Kidney glomerular epithelial cell (primary cell): ENCODE measurements around the gene TLCD3A.
"Not testable (repeated sequence)": the region's sequence is repeated elsewhere in the genome, so short reads cannot be mapped to it uniquely, and the experiment has no call there.

Source experiments
- DNase-seq: peaks from one replicate; lab custom pipeline; 2025; lab: John Stamatoyannopoulos, UW

TLCD3A gene

DNA sequence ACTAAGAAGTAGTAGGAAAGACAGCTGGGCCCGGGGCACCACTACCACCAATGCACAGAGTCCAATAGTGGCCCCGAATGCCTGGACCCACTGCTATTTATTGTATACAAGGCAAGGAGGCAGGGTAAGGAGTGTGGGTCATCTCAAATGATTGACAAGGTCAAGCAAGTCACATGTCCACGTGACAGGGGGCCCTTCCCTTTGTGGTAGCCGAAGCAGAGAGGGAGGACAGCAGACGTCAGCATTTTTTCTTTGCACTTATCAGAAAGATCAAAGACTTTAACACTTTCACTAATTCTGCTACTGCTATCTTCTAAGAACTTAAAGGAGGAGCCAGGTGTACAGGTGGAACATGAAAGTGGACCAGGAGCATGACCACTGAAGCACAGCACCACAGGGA is 24.3 kb upstream of the TLCD3A start:
- DNase-seq: no peak

DNA sequence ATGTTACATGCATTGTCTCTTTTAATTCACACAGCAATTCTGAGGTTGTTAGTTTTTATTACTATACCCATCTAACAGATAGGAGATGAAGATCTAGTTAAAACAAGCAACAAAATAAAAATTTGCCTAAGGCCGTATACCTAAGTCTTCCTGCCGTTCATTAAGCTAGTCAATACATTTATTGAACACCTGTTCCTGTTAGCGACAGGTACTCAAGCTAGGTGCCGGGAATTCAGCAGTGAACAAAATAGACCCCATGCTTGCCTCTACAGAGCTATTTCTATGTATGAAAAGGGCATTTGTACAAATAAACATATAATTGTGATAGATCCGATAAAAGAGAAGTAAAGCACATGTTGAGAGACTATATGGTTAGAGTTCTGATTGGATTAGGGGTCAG is 14.3 kb upstream of the TLCD3A start:
- DNase-seq: no peak

GRCh38 chr17:720706-721539 is 11.5 kb upstream of the TLCD3A start:
- DNase-seq: no peak

DNA sequence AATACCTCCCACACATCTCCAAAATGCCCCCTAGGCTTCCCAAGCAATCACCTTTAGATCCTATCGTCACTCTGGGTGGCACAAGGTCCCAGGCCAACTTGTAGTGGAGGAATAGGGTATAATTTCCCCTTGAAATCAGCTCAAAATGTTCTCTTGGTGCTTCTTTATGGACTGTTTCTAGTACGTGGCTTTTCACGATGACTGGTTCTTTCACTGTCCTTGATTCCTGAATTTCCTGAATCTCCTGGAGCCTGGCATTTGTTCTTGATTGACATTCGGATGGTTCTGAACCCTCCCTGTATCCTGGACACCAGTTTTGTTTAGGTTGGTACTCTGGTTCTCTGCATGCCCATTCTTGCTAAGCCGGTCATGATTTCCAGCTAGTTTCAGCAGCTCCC is 10.9 kb upstream of the TLCD3A start:
- DNase-seq: no peak

DNA sequence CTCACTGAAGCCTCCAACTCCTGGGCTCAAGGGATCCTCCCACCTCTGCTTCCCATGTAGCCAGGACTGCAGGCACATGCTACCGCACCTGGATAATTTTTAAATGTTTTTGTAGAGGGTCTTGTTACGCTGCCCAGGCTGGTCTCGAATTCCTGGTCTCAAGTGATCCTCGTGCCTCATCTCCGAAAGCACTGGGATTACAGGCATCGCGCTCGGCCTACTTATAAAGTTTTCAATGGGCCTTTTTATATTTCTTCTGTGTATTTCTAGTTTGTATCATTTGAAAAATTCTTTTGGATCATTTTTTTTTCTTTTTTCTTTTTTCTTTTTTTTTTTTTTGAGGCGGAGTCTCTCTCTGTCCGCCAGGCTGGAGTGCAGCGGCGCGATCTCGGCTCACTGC is 7.3 kb upstream of the TLCD3A start:
- DNase-seq: no peak

DNA sequence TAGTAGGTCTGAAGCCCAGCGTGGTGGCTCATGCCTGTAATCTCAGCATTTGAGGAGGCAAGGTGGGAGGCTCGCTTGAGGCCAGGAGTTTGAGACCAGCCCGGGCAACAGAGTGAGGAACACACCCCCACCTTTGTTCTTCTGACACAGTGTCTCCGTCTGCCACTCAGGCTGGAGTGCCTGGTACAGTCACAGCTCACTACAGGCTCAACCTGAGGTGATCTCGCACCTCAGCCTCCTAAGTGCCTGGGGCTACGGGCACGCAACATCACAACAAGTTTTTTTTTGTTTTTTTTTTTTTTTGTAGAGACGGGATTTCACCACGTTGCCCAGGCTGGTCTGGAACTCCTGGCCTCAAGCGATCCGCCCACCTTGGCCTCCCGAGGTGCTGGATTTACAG is 6.7 kb upstream of the TLCD3A start:
- DNase-seq: no peak

DNA sequence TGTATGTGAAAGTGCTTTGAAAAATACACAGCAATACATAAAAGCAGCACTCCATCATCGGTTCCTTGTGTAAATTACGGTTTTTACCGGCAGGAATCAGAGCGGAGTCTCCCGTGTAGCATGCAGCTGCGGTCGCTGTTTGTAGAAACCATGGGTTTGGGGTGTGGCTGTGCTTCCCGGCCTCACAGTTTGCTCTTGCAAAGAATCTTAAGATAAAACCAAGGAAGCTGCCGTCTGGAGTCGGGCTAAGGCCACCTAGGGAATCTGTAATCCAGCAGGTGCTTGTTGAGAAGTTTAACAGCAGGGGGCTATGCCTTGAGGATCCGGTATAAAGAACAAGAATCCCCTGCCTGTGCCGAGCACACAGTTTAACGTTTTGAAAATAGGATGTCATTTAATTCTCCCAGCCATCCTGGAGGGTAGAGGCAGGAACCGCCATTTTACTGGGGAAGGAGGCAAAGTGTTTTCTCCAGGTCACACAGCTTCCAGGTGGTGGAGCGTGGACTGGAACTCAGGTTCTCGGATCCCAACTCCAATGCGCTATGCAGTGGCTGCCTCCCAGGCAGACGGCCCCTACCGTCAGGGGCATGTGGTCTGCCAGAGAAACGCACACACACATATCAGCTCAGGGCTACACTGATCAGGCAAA is 6.0 kb upstream of the TLCD3A start:
- no peak for DNase-seq

- DNase-seq: no peak
Observed at GRCh38 chr17:728911-729310, 3.5 kb upstream of the TLCD3A start.

DNA sequence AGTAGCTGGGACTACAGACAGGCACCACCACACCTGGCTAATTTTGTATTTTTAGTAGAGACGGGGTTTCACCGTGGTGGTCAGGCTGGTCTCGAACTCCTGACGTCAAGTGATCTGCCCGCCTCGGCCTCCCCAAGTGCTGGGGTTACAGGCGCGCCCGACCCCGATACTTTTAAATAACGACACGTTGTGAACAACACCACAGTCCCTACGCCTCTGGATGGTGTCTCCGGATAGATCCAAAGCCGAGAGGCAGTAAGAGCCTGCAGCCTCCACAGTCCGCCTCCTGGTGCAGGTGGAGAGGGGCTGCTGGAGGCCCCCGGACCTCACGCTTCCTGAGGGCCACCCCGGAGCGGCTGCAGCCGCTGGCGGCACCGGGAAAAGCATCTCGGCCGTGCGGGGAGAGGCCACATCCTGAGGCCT is 741 bp upstream of the TLCD3A start:
- no peak for DNase-seq

DNA sequence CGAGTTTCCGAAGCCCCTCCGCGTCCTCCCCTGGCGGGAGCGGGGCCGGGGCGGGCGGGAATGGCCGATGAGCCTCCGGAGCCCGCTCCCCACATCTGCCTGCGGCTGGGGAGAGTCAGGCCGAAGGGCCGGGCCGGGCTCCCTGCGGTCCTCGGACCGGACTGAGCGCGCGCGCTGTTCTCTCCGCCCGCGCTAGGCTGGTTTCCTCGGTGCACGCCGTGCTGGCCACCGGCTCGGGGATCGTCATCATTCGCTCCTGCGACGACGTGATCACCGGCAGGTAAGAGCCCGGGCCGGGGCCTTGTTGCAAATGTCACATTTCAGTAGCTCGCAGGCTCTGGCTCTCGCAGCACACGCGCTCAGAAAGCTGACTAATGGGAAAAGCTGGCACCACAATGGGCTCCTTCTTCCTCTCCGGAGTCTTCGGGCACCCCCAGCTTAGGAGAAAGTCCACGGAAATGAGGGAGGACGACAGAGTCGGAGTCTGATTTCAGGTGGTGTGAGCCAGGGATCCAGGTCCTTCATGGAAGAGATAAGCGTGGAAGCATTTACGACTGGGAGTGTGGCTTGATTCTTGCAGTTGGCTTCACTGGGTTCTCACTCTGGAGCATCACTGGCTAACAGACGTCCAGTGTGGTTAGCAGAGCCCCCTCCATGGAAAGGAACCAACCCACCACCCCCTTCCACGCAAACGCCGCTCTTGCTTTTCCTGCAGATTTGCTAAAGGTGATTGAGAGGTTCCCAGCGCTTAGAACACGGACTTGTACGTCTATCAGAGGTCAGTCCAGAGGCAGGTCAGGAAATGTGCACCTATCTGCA is 715 bp downstream of the TLCD3A start:
- DNase-seq: peak; percentile 46

DNA sequence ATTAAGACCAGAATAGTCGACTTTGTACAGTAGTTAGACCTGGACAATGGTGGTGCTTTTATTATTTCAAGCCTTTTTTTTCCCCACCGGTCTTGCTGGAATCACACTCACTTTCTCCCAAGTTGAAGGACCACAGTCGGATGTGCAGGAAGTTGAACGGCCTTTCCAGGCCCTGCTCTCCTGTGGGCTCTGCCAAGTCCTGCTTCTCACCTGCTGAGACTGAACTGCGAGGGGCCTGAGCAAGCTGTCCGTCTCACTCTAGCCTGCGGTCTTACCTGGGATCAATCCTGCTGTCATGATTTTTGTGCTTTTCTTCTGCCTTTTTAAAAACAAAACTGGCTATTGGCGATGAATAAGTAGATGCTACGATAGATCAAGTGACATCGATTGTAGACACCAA is 1.3 kb downstream of the TLCD3A start:
- no peak for DNase-seq

- no peak for DNase-seq
Observed at GRCh38 chr17:737561-738113, 5.2 kb downstream of the TLCD3A start.

- no peak for DNase-seq
Observed at GRCh38 chr17:740240-741017, 8.0 kb downstream of the TLCD3A start.

DNA sequence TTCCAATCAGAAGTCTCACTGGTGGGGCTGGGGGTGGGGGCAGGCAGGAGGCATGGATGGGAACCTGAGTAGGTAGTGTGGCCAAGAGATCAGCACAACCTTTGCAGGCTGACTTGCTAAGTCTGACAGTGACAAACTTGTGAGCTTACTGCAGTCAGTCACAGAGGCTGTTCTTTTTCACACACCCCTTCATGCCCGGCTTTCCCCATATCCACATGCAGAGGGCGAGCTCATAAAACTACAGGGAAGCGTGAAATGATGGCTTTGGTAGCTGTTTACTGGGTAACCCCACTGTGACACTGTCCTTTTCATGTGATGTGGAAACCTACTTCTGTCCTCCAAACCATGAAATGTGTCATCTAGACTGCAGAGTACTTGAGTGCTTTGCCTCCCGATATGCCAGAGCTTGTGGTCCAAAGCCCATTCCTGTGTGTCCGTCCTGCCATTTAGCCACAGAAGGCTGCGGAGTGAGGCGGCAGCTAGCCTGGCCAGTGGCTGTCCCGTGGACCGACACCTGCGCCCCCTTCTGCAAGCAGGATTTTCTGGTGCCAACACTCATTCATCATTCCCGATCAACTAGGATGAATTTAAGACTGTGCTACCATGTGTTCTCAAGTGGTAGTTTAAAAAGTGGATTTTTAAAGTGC is 9.9 kb downstream of the TLCD3A start:
- no peak for DNase-seq

DNA sequence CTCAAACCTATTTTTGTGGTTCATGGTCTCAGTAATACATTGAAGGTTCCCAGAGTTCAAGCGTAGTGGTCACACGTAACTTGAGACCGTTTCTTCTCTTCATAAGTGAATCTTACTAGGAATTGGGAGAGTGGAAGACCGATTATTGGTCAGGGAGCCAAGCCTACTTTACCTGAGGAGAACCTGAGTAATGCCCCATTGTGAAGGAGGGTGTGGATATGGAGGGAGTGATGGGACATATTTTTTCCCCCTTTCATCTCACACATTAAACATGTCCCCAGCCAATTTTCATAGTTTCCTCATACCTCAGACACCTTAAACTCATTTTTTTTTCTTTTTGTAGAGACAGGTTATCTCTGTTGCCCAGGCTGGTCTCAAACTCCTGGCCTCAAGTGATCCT is 10.7 kb downstream of the TLCD3A start:
- DNase-seq: no peak

DNA sequence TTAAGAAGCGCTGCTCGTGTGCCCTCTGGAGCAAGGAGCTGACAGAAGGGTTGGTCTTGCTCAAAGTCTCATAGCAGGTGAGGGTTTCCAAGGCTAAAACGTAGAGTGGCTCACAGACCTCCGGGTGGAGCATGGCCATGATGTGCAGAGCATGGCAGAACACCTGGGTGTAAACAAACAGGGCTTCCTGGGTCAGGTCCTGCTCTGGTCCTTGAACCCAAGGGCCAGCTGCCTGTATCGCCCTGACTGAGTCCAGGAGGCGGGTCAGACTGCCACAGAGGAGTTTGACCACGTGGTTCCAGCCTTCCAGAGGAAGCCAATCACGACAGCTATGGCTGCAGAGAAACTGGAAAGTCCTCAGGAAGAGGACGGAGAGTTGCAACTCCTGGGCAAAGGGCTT is 12.5 kb downstream of the TLCD3A start:
- no peak for DNase-seq

- no peak for DNase-seq
Observed at GRCh38 chr17:745406-745805, 13.0 kb downstream of the TLCD3A start.

- no peak for DNase-seq
Observed at GRCh38 chr17:746181-746580, 13.8 kb downstream of the TLCD3A start.

- no peak for DNase-seq
Observed at GRCh38 chr17:746783-747629, 14.6 kb downstream of the TLCD3A start.

DNA sequence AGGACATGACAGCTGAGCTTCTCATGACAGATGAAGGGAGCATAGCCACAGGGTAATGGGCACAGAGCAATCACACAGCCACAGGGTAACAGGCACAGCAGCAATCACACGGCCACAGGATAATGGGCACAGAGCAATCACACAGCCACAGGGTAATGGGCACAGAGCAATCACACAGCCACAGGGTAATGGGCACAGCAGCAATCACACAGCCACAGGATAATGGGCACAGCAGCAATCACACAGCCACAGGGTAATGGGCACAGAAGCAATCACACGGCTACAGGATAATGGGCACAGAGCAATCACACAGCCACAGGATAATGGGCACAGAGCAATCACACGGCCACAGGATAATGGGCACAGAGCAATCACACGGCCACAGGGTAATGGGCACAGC is 16.2 kb downstream of the TLCD3A start:
- DNase-seq: not testable (repeated sequence)
